H1 (cell line): ENCODE results near the gene CELF2. TPM values are rescaled to one million over a fixed set of nuclear protein-coding genes. Genes with fewer than 3 reads are reported as not detected.

Source experiments
- CTCF ChIA-PET: fragments of 300-600 bp; sonication (Branson Sonifier 250); formaldehyde crosslinking; loops from one replicate; lab custom pipeline; 2021; ENCODE audit not compliant: partially characterized antibody; lab: Charles Lee
- POLR2A ChIA-PET: fragments of 300-600 bp; sonication (Branson Sonifier 250); formaldehyde crosslinking; loops from one replicate; lab custom pipeline; 2021; ENCODE audit warnings: inconsistent platforms; ENCODE audit not compliant: partially characterized antibody; lab: Charles Lee
- DNase-seq, 2 experiments: peaks; one replicate each; pipeline versions ENCODE4 v3.0.0 to v3.0.0-alpha.2; 2010 to 2022; ENCODE audit warnings: low spot score in 2 of 2, low read depth in 1 of 2, mixed read lengths in 1 of 2
- FAIRE-seq: peaks from 2 replicates; lab custom pipeline; 2011; peaks lifted over from hg19 to GRCh38; lab: Jason Lieb, UNC
- H2AFZ ChIP-seq: 2 replicates; pipeline ENCODE4 v1.8.1; 2012; ENCODE audit warnings: low read length, inconsistent platforms
- H2AK5ac ChIP-seq: 2 replicates; pipeline ENCODE4 v1.6.1; 2013; ENCODE audit warnings: low read depth, low read length
- H2BK120ac ChIP-seq: replicated peaks from 2 replicates; pipeline ENCODE3; 2013; ENCODE audit warnings: low read depth, low read length, inconsistent platforms
- H2BK12ac ChIP-seq: 2 replicates; pipeline ENCODE4 v1.6.1; 2013; ENCODE audit warnings: low read depth, low read length
- H2BK15ac ChIP-seq: 2 replicates; pipeline ENCODE4 v1.6.1; 2013; ENCODE audit warnings: low read length
- H2BK20ac ChIP-seq: 2 replicates; pipeline ENCODE4 v1.6.1; 2013; ENCODE audit warnings: low read length
- H2BK5ac ChIP-seq: 2 replicates; pipeline ENCODE4 v1.6.1; 2013; ENCODE audit warnings: low read depth, low read length
- H3K14ac ChIP-seq: 2 replicates; pipeline ENCODE4 v1.6.1; 2013; ENCODE audit warnings: inconsistent platforms; ENCODE audit not compliant: insufficient read length
- H3K18ac ChIP-seq: 2 replicates; pipeline ENCODE4 v1.6.1; 2013; ENCODE audit warnings: low read length; ENCODE audit errors: extremely low read depth
- H3K23ac ChIP-seq: 2 replicates; pipeline ENCODE4 v1.6.1; 2013; ENCODE audit warnings: inconsistent platforms; ENCODE audit not compliant: insufficient read length
- H3K23me2 ChIP-seq: 2 replicates; pipeline ENCODE4 v1.6.1; 2013; ENCODE audit warnings: low read depth, low read length
- H3K27ac ChIP-seq: 2 replicates; pipeline ENCODE4 v1.6.1; 2011; ENCODE audit warnings: low read depth, low read length, inconsistent platforms
- H3K27me3 ChIP-seq, 4 experiments: replicated peaks in 1 of 4; 1 replicate in 1 of 4; 2 replicates in 3 of 4; pipeline versions ENCODE4 v1.6.1 to v1.8.1; 2011 to 2013; ENCODE audit warnings: low read length in 3 of 4, mild to moderate bottlenecking in 3 of 4, inconsistent platforms in 2 of 4, mixed read lengths in 2 of 4, moderate library complexity in 1 of 4; ENCODE audit not compliant: control insufficient read depth in 3 of 4, insufficient read depth in 3 of 4; ENCODE audit errors: extremely low read depth in 1 of 4
- H3K36me3 ChIP-seq, 4 experiments: 2 replicates each; pipeline versions ENCODE4 v1.6.1 to v1.8.1; 2011 to 2013; ENCODE audit warnings: mild to moderate bottlenecking in 4 of 4, low read length in 3 of 4, moderate library complexity in 2 of 4, control low read depth in 1 of 4, inconsistent platforms in 1 of 4; ENCODE audit not compliant: insufficient read depth in 4 of 4, control insufficient read depth in 2 of 4
- H3K4ac ChIP-seq: replicated peaks from 2 replicates; pipeline ENCODE3; 2013; ENCODE audit warnings: low read length, low read depth, mixed read lengths, inconsistent platforms; ENCODE audit not compliant: insufficient read length
- H3K4me1 ChIP-seq, 4 experiments: replicated peaks in 1 of 4; 1 replicate in 1 of 4; 2 replicates in 3 of 4; pipeline versions ENCODE4 v1.6.1 to v1.8.1; 2011 to 2013; ENCODE audit warnings: low read length in 3 of 4, inconsistent platforms in 2 of 4, mixed read lengths in 1 of 4; ENCODE audit not compliant: insufficient read depth in 4 of 4, control insufficient read depth in 3 of 4
- H3K4me2 ChIP-seq, 2 experiments: 2 replicates each; pipeline versions ENCODE4 v1.6.1 to v1.8.1; 2011 to 2013; ENCODE audit warnings: low read depth in 2 of 2, low read length in 2 of 2, control low read depth in 1 of 2, inconsistent platforms in 1 of 2, mild to moderate bottlenecking in 1 of 2; ENCODE audit not compliant: insufficient read depth in 1 of 2
- H3K4me3 ChIP-seq, 4 experiments: fragments of 200-600, 300-600 bp in 1 of 4; sonication (generic), shearing (Covaris generic), sonication (Bioruptor Twin) in 1 of 4; 2 replicates each; pipeline versions ENCODE4 v1.5.1 to v1.8.1; 2011 to 2016; ENCODE audit warnings: low read length in 4 of 4, low read depth in 3 of 4, control low read depth in 2 of 4, inconsistent platforms in 2 of 4, mild to moderate bottlenecking in 2 of 4, mixed read lengths in 1 of 4, moderate library complexity in 1 of 4; ENCODE audit not compliant: insufficient read depth in 2 of 4; ENCODE audit errors: extremely low read depth in 1 of 4
- H3K56ac ChIP-seq: replicated peaks from 2 replicates; pipeline ENCODE3; 2013; ENCODE audit warnings: low read depth, mild to moderate bottlenecking, mixed read lengths, low read length, inconsistent platforms; ENCODE audit not compliant: insufficient read length
- H3K79me1 ChIP-seq: 2 replicates; pipeline ENCODE4 v1.6.1; 2013; ENCODE audit warnings: low read depth, low read length, control low read depth
- H3K79me2 ChIP-seq, 2 experiments: 2 replicates each; pipeline versions ENCODE4 v1.6.1 to v1.8.1; 2012 to 2013; ENCODE audit warnings: low read length in 2 of 2, mild to moderate bottlenecking in 2 of 2, inconsistent platforms in 1 of 2; ENCODE audit not compliant: insufficient read depth in 2 of 2, control insufficient read depth in 1 of 2
- H3K9ac ChIP-seq, 4 experiments: replicated peaks in 1 of 4; 1 replicate in 1 of 4; 2 replicates in 3 of 4; pipeline versions ENCODE4 v1.6.1 to v1.8.1; 2011 to 2013; ENCODE audit warnings: low read depth in 3 of 4, low read length in 3 of 4, control low read depth in 2 of 4, mild to moderate bottlenecking in 2 of 4, moderate library complexity in 2 of 4, inconsistent platforms in 1 of 4; ENCODE audit errors: extremely low read depth in 1 of 4
- H3K9me3 ChIP-seq, 2 experiments: 2 replicates each; pipeline versions ENCODE4 v1.6.1 to v1.8.1; 2012 to 2013; ENCODE audit warnings: mild to moderate bottlenecking in 2 of 2, moderate library complexity in 2 of 2, control low read depth in 1 of 2, inconsistent platforms in 1 of 2, low read depth in 1 of 2, low read length in 1 of 2, mixed read lengths in 1 of 2; ENCODE audit not compliant: insufficient read depth in 2 of 2
- H4K20me1 ChIP-seq, 2 experiments: replicated peaks in 1 of 2; 2 replicates each; pipeline versions ENCODE3 to v1.8.1; 2011 to 2013; ENCODE audit warnings: inconsistent platforms in 2 of 2, low read length in 2 of 2, mild to moderate bottlenecking in 1 of 2; ENCODE audit not compliant: insufficient read depth in 2 of 2, control insufficient read depth in 1 of 2
- H4K5ac ChIP-seq: 2 replicates; pipeline ENCODE4 v1.6.1; 2013; ENCODE audit warnings: low read length, low read depth, mixed read lengths, inconsistent platforms; ENCODE audit not compliant: insufficient read length
- H4K8ac ChIP-seq: 2 replicates; pipeline ENCODE4 v1.8.0; 2013; ENCODE audit warnings: mild to moderate bottlenecking, moderate library complexity, low read length, inconsistent platforms; ENCODE audit not compliant: insufficient read depth; ENCODE audit errors: extremely low read depth
- H4K91ac ChIP-seq: replicated peaks from 2 replicates; pipeline ENCODE3; 2013; ENCODE audit warnings: low read length, mixed read lengths, inconsistent platforms; ENCODE audit not compliant: insufficient read length
- CBX5 ChIP-seq: fragments of 300-800, 300-1000 bp; sonication (generic); IDR thresholded peaks from 2 replicates; pipeline ENCODE4 v1.7.1; 2016; ENCODE audit warnings: antibody characterized with exemption, low read length, low read depth
- CHD1 ChIP-seq: IDR thresholded peaks from 2 replicates; pipeline ENCODE4 v1.6.1; 2012; ENCODE audit warnings: low read depth, low read length, improper control_type of control experiment
- GTF2F1 ChIP-seq: IDR thresholded peaks from 2 replicates; pipeline ENCODE4 v1.6.1; 2012; ENCODE audit warnings: low read depth, low read length, improper control_type of control experiment, borderline replicate concordance
- JUND ChIP-seq: IDR thresholded peaks from 2 replicates; pipeline ENCODE4 v1.6.1; 2011; ENCODE audit warnings: mild to moderate bottlenecking, improper control_type of control experiment, low read length
- KDM1A ChIP-seq: fragments of 200-600, 300-600 bp; sonication (generic); IDR thresholded peaks from 2 replicates; pipeline ENCODE4 v1.7.1; 2016; ENCODE audit warnings: mild to moderate bottlenecking, low read length, borderline replicate concordance
- POLR2AphosphoS5 ChIP-seq: IDR thresholded peaks from 2 replicates; pipeline ENCODE4 v1.6.1; 2011; ENCODE audit warnings: low read depth, low read length
- POU5F1 ChIP-seq: IDR thresholded peaks from 2 replicates; pipeline ENCODE4 v1.6.1; 2011; ENCODE audit warnings: low read depth, mild to moderate bottlenecking, low read length, moderate library complexity
- RBBP5 ChIP-seq: IDR thresholded peaks from 2 replicates; pipeline ENCODE4 v1.7.1; 2012; ENCODE audit warnings: low read depth, mild to moderate bottlenecking, inconsistent platforms, low read length, moderate library complexity, borderline replicate concordance
- RXRA ChIP-seq: IDR thresholded peaks from 2 replicates; pipeline ENCODE4 v1.6.1; 2011; ENCODE audit warnings: low read depth, mild to moderate bottlenecking, low read length, moderate library complexity; ENCODE audit not compliant: insufficient read depth
- SIRT6 ChIP-seq: IDR thresholded peaks from one replicate; pipeline ENCODE4 v1.7.1; 2012; ENCODE audit warnings: low read length, inconsistent platforms
- TAF7 ChIP-seq: optimal IDR thresholded peaks from 2 replicates; pipeline ENCODE3; 2011; ENCODE audit warnings: low read depth, mild to moderate bottlenecking, inconsistent platforms, low read length, moderate library complexity, borderline replicate concordance
- TBP ChIP-seq: IDR thresholded peaks from 2 replicates; pipeline ENCODE4 v1.6.1; 2011; ENCODE audit warnings: low read depth, low read length, improper control_type of control experiment
- WGBS, 2 experiments: shearing (Covaris generic) in 1 of 2; methylation state at CpG; one replicate each; pipeline versions ENCODE4 v1.1.6 to v1.1.7; 2013 to 2015; ENCODE audit warnings: low lambda C conversion rate in 2 of 2, mixed read lengths in 2 of 2, inconsistent platforms in 1 of 2, low coverage in 1 of 2, missing lambda C conversion rate in 1 of 2; ENCODE audit not compliant: insufficient replicate concordance in 2 of 2, insufficient coverage in 1 of 2, insufficient read length in 1 of 2; ENCODE audit errors: extremely low coverage in 1 of 2, missing lambda C conversion rate in 1 of 2; 5-methylcytosine and 5-hydroxymethylcytosine counted together
- polyA plus RNA-seq, 7 experiments: library from polyadenylated mRNA; depleted of rRNA in 3 of 7; stranded (reverse) in 5 of 7; unstranded in 2 of 7; fragments of >200 nt in 5 of 7; fragments of 200-250 nt in 2 of 7; gene quantifications; 1 replicate in 5 of 7; 2 replicates in 1 of 7; 4 replicates in 1 of 7; pipeline versions ENCODE4 v1.2.1 to v1.2.3, GENCODE V29; 2011 to 2013; ENCODE audit warnings: missing spikeins in 2 of 7, mixed read lengths in 2 of 7
- total RNA-seq: library from RNA; stranded (reverse); fragmentation: NEBNext Ultra II Directional; extraction: Animal tissue kit (Norgen Biotek cat#: 25700); gene quantifications from 2 replicates; pipeline ENCODE4 v1.2.1, GENCODE V29; 2021
- TF ChIP-seq, protein P1 (sequence below): IDR thresholded peaks from 2 replicates; pipeline ENCODE4 v1.6.1; 2012; ENCODE audit warnings: inconsistent platforms

Gene CELF2
- total and polyA plus RNA-seq, 2 of the 8 experiments (the other 6 are each of a cell fraction or from before 2014, with no cell fraction given) = 18.3 to 22.7 TPM

DNA sequence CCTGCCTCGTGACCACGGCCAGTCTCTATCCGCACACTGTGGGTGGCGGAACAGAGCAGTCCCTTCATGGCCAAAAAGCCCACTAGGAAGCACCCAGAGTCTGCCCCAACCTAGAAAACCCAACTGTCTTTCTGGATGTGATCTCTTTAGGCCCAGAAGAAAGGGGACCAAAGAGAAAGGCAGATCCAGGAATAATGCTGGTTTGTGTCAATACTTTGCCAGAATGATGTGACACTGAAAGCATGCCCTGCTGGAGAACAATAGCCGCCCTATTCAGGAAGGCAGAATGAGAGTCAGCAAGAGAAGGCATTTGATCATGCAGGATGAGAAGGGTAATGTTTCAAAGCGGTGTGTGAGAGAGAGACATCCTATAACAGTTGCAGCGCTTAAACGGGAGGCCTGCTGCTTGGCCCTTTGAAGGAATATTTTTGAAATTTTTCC, 319.1 kb downstream of the CELF2 start:
- Histone ChIP-seq H3K23ac (no peak overlapping the region), H4K91ac (no peak overlapping the region), H3K27ac (no peak overlapping the region), H3K79me1 (no peaks in the 10 kb centered on the region), H3K18ac (no peak overlapping the region), H4K5ac (no peak overlapping the region), H3K4ac (no peak overlapping the region), H3K4me2 (no peak overlapping the region), H2BK12ac (no peak overlapping the region), H2BK20ac (no peak overlapping the region), H3K9me3 (no peaks in the 10 kb centered on the region), H2AFZ (no peak overlapping the region), H3K56ac (no peak overlapping the region), H3K79me2 (no peaks in the 10 kb centered on the region), H2AK5ac (no peak overlapping the region), H2BK120ac (no peak overlapping the region), H3K36me3 (no peaks in the 10 kb centered on the region), H4K20me1 (no peaks in the 10 kb centered on the region), H2BK5ac (no peak overlapping the region), H3K14ac (no peak overlapping the region), H2BK15ac (no peak overlapping the region), H3K23me2 (no peaks in the 10 kb centered on the region), H3K9ac (no peak overlapping the region; a peak in 1 of 7 replicates), H3K4me3 (no peak overlapping the region), H3K4me1 (peaks cover 3 to 14% (median 6%) of the 10 kb centered on the region in 4 experiments), H3K27me3 (no peaks in the 10 kb centered on the region), H4K8ac (no peak overlapping the region)
- ChIA-PET CTCF (interaction anchor here (1.1 to 1.3 kb wide), 3 partner anchors 16 to 31 kb away, joined by 3 read pairs; no protein-coding TSS in a partner anchor), POLR2A (no interaction called here)
- DNase-seq = peak in 1 of 2 experiments; percentile 44
- 68% methylated on average over 8 of the region's 8 CpGs; no CpG with 5 or more reads in 1 of the 2 experiments for WGBS, 2 experiments
- no peak for TF ChIP-seq POLR2AphosphoS5
- TF ChIP-seq TAF7 = no peak
- TF ChIP-seq CHD1 = no peak
- TF ChIP-seq, protein P1, sequence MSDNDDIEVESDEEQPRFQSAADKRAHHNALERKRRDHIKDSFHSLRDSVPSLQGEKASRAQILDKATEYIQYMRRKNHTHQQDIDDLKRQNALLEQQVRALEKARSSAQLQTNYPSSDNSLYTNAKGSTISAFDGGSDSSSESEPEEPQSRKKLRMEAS = no peak
- no peak for TF ChIP-seq KDM1A
- no peak for TF ChIP-seq POU5F1
- TF ChIP-seq JUND = no peak
- no peak for TF ChIP-seq TBP
- TF ChIP-seq SIRT6 = no peak
- no peak for TF ChIP-seq RBBP5
- no peak for TF ChIP-seq RXRA
- TF ChIP-seq GTF2F1 = no peak
- TF ChIP-seq CBX5 = no peak
- peak; percentile 70 for FAIRE-seq
